ENCODE data around the gene CFAP69. TPM values are rescaled to one million over a fixed set of nuclear protein-coding genes. Genes with fewer than 3 reads are reported as not detected.

CFAP69 gene
- total RNA-seq, 1 experiment from 2014 or later: 3.1 TPM

- TF ChIP-seq EZH2 (IDR thresholded peaks at IDR 0.05; ENCODE audit: low read length, unreplicated experiment) (no peak), CTCF (conservative IDR thresholded peaks at IDR 0.05; ENCODE audit: low read depth, low read length) (no peak), EZH2phosphoT487 (IDR thresholded peaks at IDR 0.05; ENCODE audit: borderline replicate concordance, low read length) (no peak)
- ChIA-PET POLR2A (ENCODE audit: unreplicated experiment) (no interaction called here), CTCF (interaction anchor here (1.1 kb wide), 1 partner anchor 59 kb away, joined by 3 read pairs; the partner anchor contains the start of gene CLDN12)
- BruUV-seq (replicated peaks): no TSS peak
- Histone ChIP-seq H3K9me3 (ENCODE audit: low read length) (no peaks in the 10 kb centered on the region), H3K4me3 (ENCODE audit: low read length) (no peak overlapping the region), H3K79me2 (ENCODE audit: low read length) (peaks cover 35% of the 10 kb centered on the region), H2AFZ (ENCODE audit: low read length) (peak overlapping the region; percentile 99), H3K9ac (ENCODE audit: low read length) (no peak overlapping the region), H3K4me1 (ENCODE audit: insufficient read depth, low read length) (peaks cover 14% of the 10 kb centered on the region; the same call in 1 of the 2 replicates), H3F3A (ENCODE audit: low read length, unreplicated experiment) (no peaks in the 10 kb centered on the region), H3K27ac (ENCODE audit: low read length) (no peak overlapping the region), H3K9me2 (replicated peaks; ENCODE audit: low read length) (no peaks in the 10 kb centered on the region), H3K27me3 (ENCODE audit: low read length) (no peaks in the 10 kb centered on the region), H3K36me3 (ENCODE audit: low read depth, low read length) (no peaks in the 10 kb centered on the region), H3K4me2 (ENCODE audit: low read length) (peak overlapping the region; percentile 93), H4K20me1 (ENCODE audit: low read length) (no peaks in the 10 kb centered on the region)
- no peak for ATAC-seq
- intact Hi-C loops (cut with micrococcal nuclease): no loop called here
- DNase-seq: no peak
Observed at GRCh38 chr7:90345016-90345415, 100.0 kb downstream of the CFAP69 start.

- intact Hi-C loops (cut with micrococcal nuclease): loop anchor here (1.0 to 2.0 kb wide), 3 partner anchors 39 to 81 kb away; partner anchors contain the start of gene CLDN12
- H3K79me2 ChIP-seq (ENCODE audit: low read length): peaks cover 42% of the 10 kb centered on the region
- H3K4me2 ChIP-seq (ENCODE audit: low read length): peak overlapping the region; percentile 93
- ChIA-PET POLR2A (ENCODE audit: unreplicated experiment) (interaction anchor here (0.5 to 0.8 kb wide), 3 partner anchors 11 to 166 kb away, joined by 3 to 4 read pairs (median 4); no protein-coding TSS in a partner anchor), CTCF (interaction anchor here (0.6 to 1.1 kb wide), 3 partner anchors 33 to 249 kb away, joined by 3 read pairs; partner anchors contain the start of gene CLDN12)
- BruUV-seq (replicated peaks): TSS peak; percentile 94
- DNase-seq: peak; percentile 37
- no peak overlapping the region for H3K27ac ChIP-seq (ENCODE audit: low read length)
- no peaks in the 10 kb centered on the region for H3K36me3 ChIP-seq (ENCODE audit: low read depth, low read length)
- H3K4me3 ChIP-seq (ENCODE audit: low read length): peak overlapping the region; percentile 96
- H3K27me3 ChIP-seq (ENCODE audit: low read length): no peaks in the 10 kb centered on the region
- no peaks in the 10 kb centered on the region for H4K20me1 ChIP-seq (ENCODE audit: low read length)
- peak overlapping the region; percentile 94 for H3K9ac ChIP-seq (ENCODE audit: low read length)
- ATAC-seq: peak; percentile 52
- H2AFZ ChIP-seq (ENCODE audit: low read length): peak overlapping the region; percentile 99
- H3F3A ChIP-seq (ENCODE audit: low read length, unreplicated experiment): no peaks in the 10 kb centered on the region
- TF ChIP-seq EZH2phosphoT487 (IDR thresholded peaks at IDR 0.05; ENCODE audit: borderline replicate concordance, low read length) (no peak), CTCF (conservative IDR thresholded peaks at IDR 0.05; ENCODE audit: low read depth, low read length) (no peak), EZH2 (IDR thresholded peaks at IDR 0.05; ENCODE audit: low read length, unreplicated experiment) (no peak)
- no peaks in the 10 kb centered on the region for H3K9me3 ChIP-seq (ENCODE audit: low read length)
- no peaks in the 10 kb centered on the region for H3K9me2 ChIP-seq (replicated peaks; ENCODE audit: low read length)
- H3K4me1 ChIP-seq (ENCODE audit: insufficient read depth, low read length): peaks cover 14% of the 10 kb centered on the region; the same call in 1 of the 2 replicates
Observed at GRCh38 chr7:90345595-90346335, 100.8 kb downstream of the CFAP69 start.

Measured in PC-3 (cell line).